ENCODE data around the gene PRRT4.
A peak's percentile ranks its signal among the peaks of the same experiment; 100 is the strongest.

Gene PRRT4

DNA sequence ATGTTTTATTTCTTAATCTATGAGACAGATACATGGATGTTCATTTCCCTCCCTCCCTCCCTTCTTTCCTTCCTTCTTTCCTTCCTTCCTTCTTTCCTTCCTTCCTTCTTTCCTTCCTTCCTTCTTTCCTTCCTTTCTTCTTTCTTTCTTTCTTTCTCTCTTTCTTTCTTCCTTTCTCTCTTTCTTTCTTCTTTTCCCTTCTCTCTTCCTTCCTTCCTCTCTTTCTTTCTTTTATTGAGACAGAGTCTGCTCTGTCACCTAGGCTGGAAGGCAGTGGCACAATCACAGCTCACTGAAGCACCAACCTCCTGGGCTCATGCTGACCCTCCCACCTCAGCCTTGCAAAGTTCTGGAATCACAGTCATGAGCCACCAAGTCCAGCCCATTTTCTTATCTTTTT is 5.5 kb upstream of the PRRT4 start:
- no peaks in the 10 kb centered on the region for H3K9me3 ChIP-seq (ENCODE audit: control insufficient read depth, insufficient read depth, low read depth, low read length)
- TF ChIP-seq ZNF366 (tag by site-specific recombination; conservative IDR thresholded peaks at IDR 0.05) (peak; percentile 82), ZIC2 (tag by site-specific recombination; IDR thresholded peaks at IDR 0.05) (no peak), PRDM4 (tag by site-specific recombination; IDR thresholded peaks at IDR 0.05) (no peak)

GRCh38 chr7:128366300-128366699 is 4.8 kb upstream of the PRRT4 start:
- no peak overlapping the region for H3K4me3 ChIP-seq (ENCODE audit: low read depth, low read length)
- CTCF ChIA-PET: interaction anchor here (0.7 to 2.5 kb wide), 3 partner anchors 15 to 32 kb away, joined by 3 to 7 read pairs (median 7); no protein-coding TSS in a partner anchor
- H3K4me1 ChIP-seq (ENCODE audit: control insufficient read depth, insufficient read depth, low read length): no peaks in the 10 kb centered on the region
- peak; percentile 24; the same call in 1 of the 2 replicates for TF ChIP-seq ZNF600 (tag by site-specific recombination; IDR thresholded peaks at IDR 0.05)
- no peak for TF ChIP-seq ZNF10 (tag by site-specific recombination; IDR thresholded peaks at IDR 0.05)
- no peaks in the 10 kb centered on the region for H3K9me3 ChIP-seq (ENCODE audit: control insufficient read depth, insufficient read depth, low read depth, low read length)
- H3K27ac ChIP-seq (ENCODE audit: extremely low read depth, low read depth, low read length): no peak overlapping the region
- no peaks in the 10 kb centered on the region for H3K36me3 ChIP-seq (ENCODE audit: control insufficient read depth in 2 of 2, insufficient read depth in 1 of 2, low read length in 2 of 2)
- POLR2A ChIA-PET: interaction anchor here (1.1 kb wide), 1 partner anchor 22 kb away, joined by 4 read pairs; the partner anchor contains the start of gene RBM28

More for the DNA sequence above, 5.5 kb upstream of the PRRT4 start:
- Histone ChIP-seq H3K4me3 (ENCODE audit: low read depth, low read length) (no peak overlapping the region), H3K27ac (ENCODE audit: extremely low read depth, low read depth, low read length) (no peak overlapping the region), H3K4me1 (ENCODE audit: control insufficient read depth, insufficient read depth, low read length) (no peaks in the 10 kb centered on the region), H3K36me3 (ENCODE audit: control insufficient read depth in 2 of 2, insufficient read depth in 1 of 2, low read length in 2 of 2) (no peaks in the 10 kb centered on the region)
- ChIA-PET POLR2A (interaction anchor here (1.1 kb wide), 1 partner anchor 23 kb away, joined by 4 read pairs; the partner anchor contains the start of gene RBM28), CTCF (interaction anchor here (2.5 kb wide), 1 partner anchor 15 kb away, joined by 7 read pairs; no protein-coding TSS in a partner anchor)

DNA sequence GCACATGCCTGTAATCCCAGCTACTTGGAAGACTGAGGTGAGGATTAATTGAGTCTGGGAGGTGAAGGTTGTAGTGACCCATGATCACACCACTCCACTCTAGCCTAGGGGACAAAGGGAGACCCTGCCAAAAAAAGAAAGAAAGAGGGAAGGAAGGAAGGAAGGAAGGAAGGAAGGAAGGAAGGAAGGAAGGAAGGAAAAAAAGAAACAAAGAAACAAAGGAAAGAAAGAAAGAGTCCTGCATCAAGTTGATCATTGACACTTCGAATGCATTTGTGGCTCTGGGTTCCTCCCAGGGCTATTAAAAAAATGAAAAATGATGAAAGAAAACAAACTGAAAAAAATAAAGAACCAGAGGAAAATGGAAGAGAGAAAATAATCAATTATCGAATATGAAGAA is 3.9 kb upstream of the PRRT4 start:
- POLR2A ChIA-PET: no interaction called here
- Histone ChIP-seq H3K27ac (ENCODE audit: extremely low read depth, low read depth, low read length) (no peak overlapping the region), H3K4me1 (ENCODE audit: control insufficient read depth, insufficient read depth, low read length) (no peaks in the 10 kb centered on the region; the same call in 1 of the 2 replicates), H3K4me3 (ENCODE audit: low read depth, low read length) (no peak overlapping the region), H3K36me3 (ENCODE audit: control insufficient read depth in 2 of 2, insufficient read depth in 1 of 2, low read length in 2 of 2) (no peaks in the 10 kb centered on the region), H3K9me3 (ENCODE audit: control insufficient read depth, insufficient read depth, low read depth, low read length) (no peaks in the 10 kb centered on the region)
- TF ChIP-seq GLIS1 (tag by site-specific recombination; IDR thresholded peaks at IDR 0.05) (no peak), ZNF366 (tag by site-specific recombination; conservative IDR thresholded peaks at IDR 0.05) (peak; percentile 93), ZNF132 (tag by site-specific recombination; IDR thresholded peaks at IDR 0.05; ENCODE audit: borderline replicate concordance) (no peak), ZNF202 (tag by site-specific recombination; IDR thresholded peaks at IDR 0.05; ENCODE audit: borderline replicate concordance) (no peak)
- TF ChIP-seq, protein P1, sequence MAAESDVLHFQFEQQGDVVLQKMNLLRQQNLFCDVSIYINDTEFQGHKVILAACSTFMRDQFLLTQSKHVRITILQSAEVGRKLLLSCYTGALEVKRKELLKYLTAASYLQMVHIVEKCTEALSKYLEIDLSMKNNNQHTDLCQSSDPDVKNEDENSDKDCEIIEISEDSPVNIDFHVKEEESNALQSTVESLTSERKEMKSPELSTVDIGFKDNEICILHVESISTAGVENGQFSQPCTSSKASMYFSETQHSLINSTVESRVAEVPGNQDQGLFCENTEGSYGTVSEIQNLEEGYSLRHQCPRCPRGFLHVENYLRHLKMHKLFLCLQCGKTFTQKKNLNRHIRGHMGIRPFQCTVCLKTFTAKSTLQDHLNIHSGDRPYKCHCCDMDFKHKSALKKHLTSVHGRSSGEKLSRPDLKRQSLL (tag by site-specific recombination; IDR thresholded peaks at IDR 0.05): no peak
- CTCF ChIA-PET: interaction anchor here (1.2 to 2.5 kb wide), 2 partner anchors 16 to 18 kb away, joined by 7 read pairs; no protein-coding TSS in a partner anchor

DNA sequence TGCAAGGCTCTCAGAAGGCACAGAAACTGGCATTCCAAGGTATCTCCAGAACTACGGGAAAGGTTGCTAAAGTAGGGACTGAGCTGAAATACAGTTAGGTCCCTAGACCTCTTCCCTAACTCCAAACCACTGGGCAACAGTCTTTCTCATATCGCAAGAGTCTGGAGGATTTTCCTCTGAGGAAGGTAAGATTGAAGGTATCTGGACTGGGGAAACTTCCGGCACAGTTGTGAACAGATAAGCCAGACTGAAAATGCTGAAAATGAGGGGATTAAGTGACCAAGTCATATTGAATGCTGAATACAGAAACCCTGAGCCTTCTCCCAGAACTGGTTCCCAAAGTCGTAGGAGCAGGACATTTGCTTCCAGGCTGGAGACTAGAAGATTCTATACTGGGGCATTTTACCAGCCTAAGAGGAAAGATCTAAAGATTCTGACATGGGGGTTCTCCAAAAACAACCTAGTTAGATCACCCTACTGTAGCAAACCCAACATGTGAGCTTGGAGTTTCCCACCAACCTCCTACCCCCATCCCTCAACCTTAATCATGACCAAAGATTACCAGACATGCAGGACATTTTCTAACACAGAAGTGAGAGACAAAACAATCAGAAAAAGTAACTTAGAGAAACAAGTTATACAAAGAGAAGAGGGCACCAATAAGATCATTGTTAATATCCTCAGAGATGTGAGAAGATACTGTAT is 2.8 kb upstream of the PRRT4 start:
- POLR2A ChIA-PET: no interaction called here
- H3K27ac ChIP-seq (ENCODE audit: extremely low read depth, low read depth, low read length): no peak overlapping the region
- H3K4me1 ChIP-seq (ENCODE audit: control insufficient read depth, insufficient read depth, low read length): no peaks in the 10 kb centered on the region; the same call in 1 of the 2 replicates
- CTCF ChIA-PET: interaction anchor here (0.8 to 3.5 kb wide), 3 partner anchors 16 to 17 kb away, joined by 3 to 10 read pairs (median 7); no protein-coding TSS in a partner anchor
- H3K36me3 ChIP-seq (ENCODE audit: control insufficient read depth in 2 of 2, insufficient read depth in 1 of 2, low read length in 2 of 2): no peaks in the 10 kb centered on the region
- no peaks in the 10 kb centered on the region for H3K9me3 ChIP-seq (ENCODE audit: control insufficient read depth, insufficient read depth, low read depth, low read length)
- no peak overlapping the region for H3K4me3 ChIP-seq (ENCODE audit: low read depth, low read length)
- no peak for TF ChIP-seq ZNF610 (tag by site-specific recombination; IDR thresholded peaks at IDR 0.05; ENCODE audit: borderline replicate concordance)
- TF ChIP-seq ZNF404 (tag by site-specific recombination; IDR thresholded peaks at IDR 0.05): no peak
- TF ChIP-seq MEIS1 (CRISPR knock-in tag; IDR thresholded peaks at IDR 0.05; ENCODE audit: borderline replicate concordance): no peak
- TF ChIP-seq ZNF426 (tag by site-specific recombination; IDR thresholded peaks at IDR 0.05): no peak
- TF ChIP-seq ZNF394 (tag by site-specific recombination; IDR thresholded peaks at IDR 0.05; ENCODE audit: borderline replicate concordance): no peak
- TF ChIP-seq ZNF777 (tag by site-specific recombination; IDR thresholded peaks at IDR 0.05; ENCODE audit: borderline replicate concordance): no peak
- TF ChIP-seq, protein P2, sequence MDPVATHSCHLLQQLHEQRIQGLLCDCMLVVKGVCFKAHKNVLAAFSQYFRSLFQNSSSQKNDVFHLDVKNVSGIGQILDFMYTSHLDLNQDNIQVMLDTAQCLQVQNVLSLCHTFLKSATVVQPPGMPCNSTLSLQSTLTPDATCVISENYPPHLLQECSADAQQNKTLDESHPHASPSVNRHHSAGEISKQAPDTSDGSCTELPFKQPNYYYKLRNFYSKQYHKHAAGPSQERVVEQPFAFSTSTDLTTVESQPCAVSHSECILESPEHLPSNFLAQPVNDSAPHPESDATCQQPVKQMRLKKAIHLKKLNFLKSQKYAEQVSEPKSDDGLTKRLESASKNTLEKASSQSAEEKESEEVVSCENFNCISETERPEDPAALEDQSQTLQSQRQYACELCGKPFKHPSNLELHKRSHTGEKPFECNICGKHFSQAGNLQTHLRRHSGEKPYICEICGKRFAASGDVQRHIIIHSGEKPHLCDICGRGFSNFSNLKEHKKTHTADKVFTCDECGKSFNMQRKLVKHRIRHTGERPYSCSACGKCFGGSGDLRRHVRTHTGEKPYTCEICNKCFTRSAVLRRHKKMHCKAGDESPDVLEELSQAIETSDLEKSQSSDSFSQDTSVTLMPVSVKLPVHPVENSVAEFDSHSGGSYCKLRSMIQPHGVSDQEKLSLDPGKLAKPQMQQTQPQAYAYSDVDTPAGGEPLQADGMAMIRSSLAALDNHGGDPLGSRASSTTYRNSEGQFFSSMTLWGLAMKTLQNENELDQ (tag by site-specific recombination; IDR thresholded peaks at IDR 0.05; ENCODE audit: low read depth): no peak
- no peak for TF ChIP-seq ZNF292 (tag by site-specific recombination; IDR thresholded peaks at IDR 0.05; ENCODE audit: borderline replicate concordance, low read depth)
